GM23248 (cell line): ENCODE results near the gene PLOD1. TPM values are rescaled to one million over a fixed set of nuclear protein-coding genes. Genes with fewer than 3 reads are reported as not detected.

Source experiments
- DNase-seq: peaks from one replicate; pipeline ENCODE4 v3.0.0-alpha.2; 2015
- H2AFZ ChIP-seq: fragments of 200-600 bp; sonication (generic); 2 replicates; pipeline ENCODE4 v1.6.1; 2016; ENCODE audit warnings: antibody characterized with exemption
- H3F3A ChIP-seq: fragments of 200-600 bp; sonication (generic); 2 replicates; pipeline ENCODE4 v1.6.1; 2016; ENCODE audit warnings: mild to moderate bottlenecking, antibody characterized with exemption, mixed run types; ENCODE audit not compliant: insufficient read depth
- H3K27ac ChIP-seq: fragments of 200-600 bp; sonication (generic); 2 replicates; pipeline ENCODE4 v1.5.1; 2016; ENCODE audit warnings: mild to moderate bottlenecking
- H3K27me3 ChIP-seq: fragments of 200-600 bp; sonication (generic); replicated peaks from 2 replicates; pipeline ENCODE4 v1.6.1; 2016; ENCODE audit warnings: mild to moderate bottlenecking; ENCODE audit not compliant: insufficient read depth
- H3K36me3 ChIP-seq: fragments of 200-600 bp; sonication (generic); 2 replicates; pipeline ENCODE4 v1.6.1; 2016; ENCODE audit warnings: low read depth, mild to moderate bottlenecking
- H3K4me1 ChIP-seq: fragments of 200-600 bp; sonication (generic); 2 replicates; pipeline ENCODE4 v1.6.1; 2016; ENCODE audit warnings: mild to moderate bottlenecking; ENCODE audit not compliant: insufficient read depth
- H3K4me2 ChIP-seq: fragments of 200-600 bp; sonication (generic); one replicate; pipeline ENCODE4 v1.6.1; 2016; ENCODE audit warnings: mild to moderate bottlenecking; ENCODE audit not compliant: unreplicated experiment
- H3K4me3 ChIP-seq: fragments of 200-600 bp; sonication (generic); 2 replicates; pipeline ENCODE4 v1.5.1; 2016; ENCODE audit warnings: mild to moderate bottlenecking
- H3K79me2 ChIP-seq: fragments of 200-600 bp; sonication (generic); 2 replicates; pipeline ENCODE4 v1.6.1; 2016; ENCODE audit warnings: mild to moderate bottlenecking; ENCODE audit not compliant: insufficient read depth
- H3K9ac ChIP-seq: fragments of 200-600 bp; sonication (generic); 2 replicates; pipeline ENCODE4 v1.6.1; 2016; ENCODE audit warnings: mild to moderate bottlenecking
- H3K9me2 ChIP-seq: fragments of 200-600 bp; sonication (generic); 2 replicates; pipeline ENCODE4 v1.6.1; 2016; ENCODE audit warnings: mixed run types, mild to moderate bottlenecking, moderate library complexity; ENCODE audit not compliant: insufficient read depth
- H3K9me3 ChIP-seq: fragments of 200-600 bp; sonication (generic); one replicate; pipeline ENCODE4 v1.6.1; 2017; ENCODE audit warnings: low read depth
- H4K20me1 ChIP-seq: fragments of 200-600 bp; sonication (generic); 2 replicates; pipeline ENCODE4 v1.6.0; 2016; ENCODE audit not compliant: insufficient read depth
- EZH2 ChIP-seq: fragments of 200-600 bp; sonication (generic); IDR thresholded peaks from 2 replicates; pipeline ENCODE4 v1.6.1; 2018; ENCODE audit warnings: antibody characterized with exemption, mild to moderate bottlenecking; ENCODE audit not compliant: insufficient read depth, poor library complexity, severe bottlenecking
- EZH2phosphoT487 ChIP-seq: fragments of 200-600 bp; sonication (generic); IDR thresholded peaks from 2 replicates; pipeline ENCODE4 v1.6.1; 2018; ENCODE audit warnings: antibody characterized with exemption, moderate library complexity, mild to moderate bottlenecking, low read depth; ENCODE audit not compliant: insufficient read depth
- WGBS, 2 experiments: methylation state at CpG; one replicate each; pipeline ENCODE4 v1.1.6; 2015 to 2017; ENCODE audit warnings: low lambda C conversion rate in 2 of 2, low coverage in 1 of 2; ENCODE audit errors: missing lambda C conversion rate in 2 of 2; 5-methylcytosine and 5-hydroxymethylcytosine counted together
- in situ Hi-C: fragments of 300-500 bp; cut with MboI; formaldehyde crosslinking; loops from 2 replicates; pipeline ENCODE4 v1.15.0; 2020
- polyA plus RNA-seq: library from polyadenylated mRNA; unstranded; fragments of >200 nt; fragmentation: Nextera tagmentation; extraction: Ambion mirVana; gene quantifications from 2 replicates; pipeline ENCODE4 v1.2.1, GENCODE V29; 2016
- total RNA-seq: library from RNA; depleted of rRNA; stranded (reverse); fragments of >200 nt; shearing (Covaris generic); gene quantifications from 2 replicates; pipeline ENCODE4 v1.2.3, GENCODE V29; 2014

PLOD1 gene
- total and polyA plus RNA-seq, 2 experiments from 2014 or later = 443 to 633 TPM

DNA sequence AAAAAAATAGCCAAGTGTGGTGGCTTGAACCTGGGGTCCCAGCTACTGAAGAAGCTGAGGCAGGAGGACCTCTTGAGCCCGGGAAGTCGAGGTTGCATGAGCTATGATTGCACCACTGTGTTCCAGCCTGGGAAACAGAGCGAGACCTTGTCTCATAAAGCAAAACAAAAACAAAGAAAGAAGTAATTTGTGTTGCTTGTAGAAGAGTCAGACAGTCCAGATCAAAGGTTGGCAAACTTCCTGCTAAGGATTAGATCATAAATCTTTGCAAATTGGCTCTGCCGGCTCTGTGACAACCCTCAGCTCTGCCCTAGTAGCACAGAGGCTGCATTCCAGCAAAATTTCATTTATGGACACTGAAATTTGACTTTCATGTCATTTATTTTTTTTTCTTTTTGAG, 26.7 kb downstream of the PLOD1 start:
- Histone ChIP-seq H2AFZ (no peak overlapping the region), H3K4me1 (no peaks in the 10 kb centered on the region), H3K9me3 (no peaks in the 10 kb centered on the region), H3K4me2 (no peak overlapping the region), H3K79me2 (no peaks in the 10 kb centered on the region), H3K9me2 (no peaks in the 10 kb centered on the region), H3K36me3 (peaks cover 29% of the 10 kb centered on the region; the same call in 1 of the 2 replicates), H3K4me3 (no peak overlapping the region), H3K27me3 (no peaks in the 10 kb centered on the region), H3F3A (no peaks in the 10 kb centered on the region), H3K9ac (no peak overlapping the region), H3K27ac (no peak overlapping the region), H4K20me1 (no peaks in the 10 kb centered on the region)
- no peak for DNase-seq
- no peak for TF ChIP-seq EZH2
- no peak for TF ChIP-seq EZH2phosphoT487
- 31 to 40% methylated on average over 4 of the region's 4 CpGs for WGBS, 2 experiments
- in situ Hi-C loops = no loop called here

DNA sequence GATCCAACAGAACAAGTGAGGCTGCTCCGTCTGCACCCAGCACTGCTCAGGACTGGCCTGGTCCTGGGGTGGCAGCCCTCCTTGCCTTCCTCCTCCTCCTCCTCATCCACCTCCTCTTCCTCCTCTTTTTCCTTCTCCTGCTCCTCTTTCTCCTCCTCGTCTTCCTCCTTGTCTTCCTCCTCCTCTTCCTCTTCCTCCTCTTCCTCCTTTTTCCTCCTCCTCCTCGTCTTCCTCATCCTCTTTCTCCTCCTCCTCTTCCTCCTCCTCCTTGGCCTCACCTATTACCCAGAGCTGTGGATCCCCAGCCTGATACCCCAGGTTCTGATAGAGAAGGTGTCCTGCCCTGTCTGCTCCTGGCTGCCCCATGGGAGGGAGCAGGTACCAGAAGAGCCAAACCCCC, 29.1 kb downstream of the PLOD1 start:
- Histone ChIP-seq H3K36me3 (peaks cover 17% of the 10 kb centered on the region), H3K4me1 (no peaks in the 10 kb centered on the region), H4K20me1 (no peaks in the 10 kb centered on the region), H3F3A (no peaks in the 10 kb centered on the region), H3K27ac (no peak overlapping the region), H3K9me3 (no peaks in the 10 kb centered on the region), H2AFZ (no peak overlapping the region), H3K4me3 (no peak overlapping the region), H3K27me3 (no peaks in the 10 kb centered on the region), H3K9ac (no peak overlapping the region), H3K4me2 (no peak overlapping the region), H3K79me2 (no peaks in the 10 kb centered on the region), H3K9me2 (no peaks in the 10 kb centered on the region)
- 85 to 96% methylated on average over 3 of the region's 3 CpGs for WGBS, 2 experiments
- in situ Hi-C loops = no loop called here
- DNase-seq = no peak
- TF ChIP-seq EZH2 (no peak), EZH2phosphoT487 (no peak)

DNA sequence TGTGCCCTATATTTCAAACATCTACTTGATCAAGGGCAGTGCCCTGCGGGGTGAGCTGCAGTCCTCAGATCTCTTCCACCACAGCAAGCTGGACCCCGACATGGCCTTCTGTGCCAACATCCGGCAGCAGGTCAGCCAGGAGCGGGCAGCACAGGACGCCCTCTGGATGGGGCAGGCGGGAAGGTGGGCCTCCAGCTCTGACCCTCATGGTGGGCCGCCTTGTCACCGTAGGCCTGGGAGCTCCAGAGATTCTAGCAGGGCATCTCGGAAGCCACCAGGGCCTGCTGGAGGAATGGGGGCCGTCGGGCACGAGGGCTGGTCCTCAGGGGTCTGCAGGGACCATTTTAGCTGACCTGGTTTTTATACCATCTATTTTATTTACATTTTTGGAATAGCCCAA, 30.1 kb downstream of the PLOD1 start:
- no peak overlapping the region for H3K27ac ChIP-seq
- no peak overlapping the region for H3K9ac ChIP-seq
- no peaks in the 10 kb centered on the region for H3K27me3 ChIP-seq
- no peaks in the 10 kb centered on the region for H3F3A ChIP-seq
- H4K20me1 ChIP-seq = no peaks in the 10 kb centered on the region
- TF ChIP-seq EZH2phosphoT487 (no peak), EZH2 (no peak)
- H3K4me1 ChIP-seq = no peaks in the 10 kb centered on the region
- in situ Hi-C loops = no loop called here
- no peak overlapping the region for H3K4me2 ChIP-seq
- H3K4me3 ChIP-seq = no peak overlapping the region
- H3K36me3 ChIP-seq = peaks cover 19% of the 10 kb centered on the region
- no peaks in the 10 kb centered on the region for H3K79me2 ChIP-seq
- no peaks in the 10 kb centered on the region for H3K9me3 ChIP-seq
- WGBS, 2 experiments = 89 to 92% methylated on average over 12 of the region's 12 CpGs
- H3K9me2 ChIP-seq = no peaks in the 10 kb centered on the region
- H2AFZ ChIP-seq = no peak overlapping the region
- DNase-seq = no peak

GRCh38 chr1:11967028-11967547, 32.6 kb downstream of the PLOD1 start:
- Histone ChIP-seq H3K36me3 (peaks cover 26% of the 10 kb centered on the region), H4K20me1 (no peaks in the 10 kb centered on the region), H2AFZ (no peak overlapping the region), H3K27ac (no peak overlapping the region), H3K4me1 (no peaks in the 10 kb centered on the region), H3K9me2 (no peaks in the 10 kb centered on the region), H3F3A (no peaks in the 10 kb centered on the region), H3K4me2 (no peak overlapping the region), H3K79me2 (no peaks in the 10 kb centered on the region), H3K9ac (no peak overlapping the region), H3K9me3 (no peaks in the 10 kb centered on the region), H3K27me3 (no peaks in the 10 kb centered on the region), H3K4me3 (no peak overlapping the region)
- in situ Hi-C loops = no loop called here
- TF ChIP-seq EZH2 (no peak), EZH2phosphoT487 (no peak)
- DNase-seq = peak; percentile 25
- WGBS, 2 experiments = 66 to 74% methylated on average over 6 of the region's 6 CpGs
